ENCODE results near the gene SYTL5. TPM values are rescaled to one million over a fixed set of nuclear protein-coding genes. Genes with fewer than 3 reads are reported as not detected.

Gene SYTL5
- total RNA-seq, 3 donors from 2014 or later: 0.05 TPM; not detected in 2

DNA sequence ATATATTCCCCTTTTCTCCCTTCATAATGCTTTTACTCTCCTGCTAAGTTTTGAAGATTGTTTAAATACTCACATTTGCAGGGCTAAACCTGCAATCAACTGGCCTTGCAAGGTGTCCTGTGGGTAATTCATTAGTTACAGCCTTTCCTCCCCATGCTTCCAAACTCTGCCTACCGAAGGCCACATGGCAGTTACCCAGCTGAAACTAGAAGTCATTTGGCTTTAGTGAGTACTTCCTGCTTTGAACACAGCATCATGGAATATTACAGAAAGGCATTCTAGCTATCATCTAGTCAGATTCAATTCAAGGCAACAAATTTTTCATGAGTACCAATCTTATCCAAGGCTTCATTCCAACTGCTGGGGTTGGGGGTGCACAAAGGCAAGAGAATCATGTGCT lies 158.7 kb downstream of the SYTL5 start:
- Mint-ChIP-seq H3K36me3 (ENCODE audit: insufficient read depth) (no peaks in the 10 kb centered on the region), H3K4me1 (ENCODE audit: low read depth) (no peaks in the 10 kb centered on the region), H3K4me3 (no peak overlapping the region), H3K9me3 (no peaks in the 10 kb centered on the region), H3K27me3 (ENCODE audit: low read depth) (peaks cover 3% of the 10 kb centered on the region)
- no peak for DNase-seq
- ATAC-seq: no peak

- H3K9me3 Mint-ChIP-seq: no peaks in the 10 kb centered on the region
- H3K4me1 Mint-ChIP-seq (ENCODE audit: low read depth): no peaks in the 10 kb centered on the region
- DNase-seq (no peak), ATAC-seq (no peak)
- H3K27me3 Mint-ChIP-seq (ENCODE audit: low read depth): peaks cover 3% of the 10 kb centered on the region
- H3K4me3 Mint-ChIP-seq: no peak overlapping the region
- no peaks in the 10 kb centered on the region for H3K36me3 Mint-ChIP-seq (ENCODE audit: insufficient read depth)
Observed at GRCh38 chrX:38166478-38167083, 160.2 kb downstream of the SYTL5 start.

- Mint-ChIP-seq H3K27me3 (ENCODE audit: low read depth) (no peaks in the 10 kb centered on the region), H3K4me3 (no peak overlapping the region), H3K36me3 (ENCODE audit: insufficient read depth) (no peaks in the 10 kb centered on the region), H3K9me3 (no peaks in the 10 kb centered on the region), H3K4me1 (ENCODE audit: low read depth) (no peaks in the 10 kb centered on the region)
- no peak for DNase-seq
- no peak for ATAC-seq
Observed at GRCh38 chrX:38170556-38170955, 164.2 kb downstream of the SYTL5 start.

DNA sequence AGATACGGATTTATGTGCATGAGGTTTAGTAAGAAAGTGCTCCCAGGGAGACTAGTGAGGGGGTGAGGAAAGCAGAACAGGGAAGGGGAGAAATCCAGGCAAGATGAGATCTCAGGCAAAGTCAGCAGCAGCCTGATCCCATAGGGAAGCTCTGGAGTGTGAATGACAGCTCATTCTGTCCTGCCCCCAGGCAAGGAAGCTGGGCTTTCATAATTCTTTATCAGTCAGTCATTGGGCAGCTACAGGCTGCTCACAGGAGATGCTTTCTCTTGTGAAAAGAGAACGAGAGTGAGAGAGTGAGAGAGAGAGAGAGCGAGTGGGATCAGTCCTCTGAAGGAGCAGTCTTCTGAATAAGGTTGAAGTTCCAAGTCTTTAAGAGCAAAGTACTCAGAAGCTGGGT lies 166.2 kb downstream of the SYTL5 start:
- no peak overlapping the region for H3K4me3 Mint-ChIP-seq
- H3K27me3 Mint-ChIP-seq (ENCODE audit: low read depth): no peaks in the 10 kb centered on the region
- no peaks in the 10 kb centered on the region for H3K36me3 Mint-ChIP-seq (ENCODE audit: insufficient read depth)
- DNase-seq (no peak), ATAC-seq (no peak)
- H3K9me3 Mint-ChIP-seq: no peaks in the 10 kb centered on the region
- no peaks in the 10 kb centered on the region for H3K4me1 Mint-ChIP-seq (ENCODE audit: low read depth)

- Mint-ChIP-seq H3K4me1 (ENCODE audit: low read depth) (no peaks in the 10 kb centered on the region), H3K9me3 (no peaks in the 10 kb centered on the region), H3K4me3 (no peak overlapping the region), H3K27me3 (ENCODE audit: low read depth) (no peaks in the 10 kb centered on the region), H3K36me3 (ENCODE audit: insufficient read depth) (no peaks in the 10 kb centered on the region)
- ATAC-seq (no peak), DNase-seq (no peak)
Observed at GRCh38 chrX:38175139-38175538, 168.8 kb downstream of the SYTL5 start.

GRCh38 chrX:38178396-38178795 lies 172.0 kb downstream of the SYTL5 start:
- no peaks in the 10 kb centered on the region for H3K4me1 Mint-ChIP-seq (ENCODE audit: low read depth)
- H3K27me3 Mint-ChIP-seq (ENCODE audit: low read depth): peaks cover 3% of the 10 kb centered on the region
- H3K9me3 Mint-ChIP-seq: no peaks in the 10 kb centered on the region
- ATAC-seq (no peak), DNase-seq (no peak)
- H3K4me3 Mint-ChIP-seq: no peak overlapping the region
- H3K36me3 Mint-ChIP-seq (ENCODE audit: insufficient read depth): no peaks in the 10 kb centered on the region

Other genes starting within 250 kb of the SYTL5 start
- 1 to 10 TPM; 1.1 to 3.5 (median 1.2) TPM for gene CYBB, start 226.5 kb upstream of the SYTL5 start, total RNA-seq
- 10 to 100 TPM; 10.0 to 14.9 (median 11.5) TPM for gene DYNLT3, start 159.0 kb upstream of the SYTL5 start, total RNA-seq
- under 1 TPM in 1 of 3 donors, not detected in 2; 0.13 TPM for gene SRPX, start 214.3 kb downstream of the SYTL5 start, total RNA-seq

All from activated T-cell treated with anti-CD3 and anti-CD28 coated beads, Interleukin-2, amount 50 U/mL, for 4 hours (primary cell).